Smooth muscle cell of trachea (primary cell): ENCODE results near the gene TCIRG1. TPM values are rescaled to one million over a fixed set of nuclear protein-coding genes. Genes with fewer than 3 reads are reported as not detected.

Experiments
- total RNA-seq: library from RNA; depleted of rRNA; stranded (reverse); fragments of >200 nt; gene quantifications from 2 replicates; pipeline ENCODE4 v1.2.1, GENCODE V29; 2014

TCIRG1 gene
- 82.0 and 99.9 TPM in 2 replicates for total RNA-seq

GRCh38 chr11:68038718-68039525 lies at the start of gene TCIRG1:
TSS of gene TCIRG1 (plus strand) at chr11:68039025. CDS start at chr11:68041272, 2,247 bp downstream.

GRCh38 chr11:68003846-68004550 lies 34.8 kb upstream of the TCIRG1 start, which contains the start of gene UNC93B1:
TSS of gene UNC93B1 (minus strand) at chr11:68004097. CDS start at chr11:68004043, 54 bp downstream.

GRCh38 chr11:68010090-68011041 lies 28.5 kb upstream of the TCIRG1 start, which contains the start of gene ALDH3B1:
TSS of gene ALDH3B1 (plus strand) at chr11:68010327. CDS start at chr11:68015298, 4,971 bp downstream.

GRCh38 chr11:68030318-68031143 lies 8.3 kb upstream of the TCIRG1 start, which contains the start of gene NDUFS8:
TSS of gene NDUFS8 (plus strand) at chr11:68030681. CDS start at chr11:68032152, 1,471 bp downstream.

Other genes starting within 250 kb of the TCIRG1 start
- gene UNC93B1, start 34.9 kb upstream of the TCIRG1 start, total RNA-seq, result 15.7 and 27.0 TPM in 2 replicates
- gene ALDH3B1, start 28.7 kb upstream of the TCIRG1 start, total RNA-seq, result 21.5 and 50.0 TPM in 2 replicates
- gene NDUFS8, start 8.3 kb upstream of the TCIRG1 start, total RNA-seq, result 87.3 and 119 TPM in 2 replicates
- gene CHKA, start 82.4 kb downstream of the TCIRG1 start, total RNA-seq, result 8.0 and 10.1 TPM in 2 replicates
- gene KMT5B, start 174.3 kb downstream of the TCIRG1 start, total RNA-seq, result 21.3 and 21.7 TPM in 2 replicates
- 32.6 and 43.0 TPM in 2 replicates for gene C11orf24, start 232.9 kb downstream of the TCIRG1 start, total RNA-seq